IPS-18c (cell line): ENCODE measurements around the gene CRYBG3.
"Not testable (repeated sequence)": the region's sequence is repeated elsewhere in the genome, so short reads cannot be mapped to it uniquely, and the experiment has no call there.

Experiments used
- H3K4me3 ChIP-seq: 2 replicates; pipeline ENCODE4 v1.7.0; 2013; ENCODE audit warnings: low read depth, mild to moderate bottlenecking, low read length, moderate library complexity; ENCODE audit not compliant: insufficient read depth
- H3K9me3 ChIP-seq: one replicate; pipeline ENCODE4 v1.6.1; 2013; ENCODE audit warnings: mild to moderate bottlenecking, low read length, moderate library complexity; ENCODE audit not compliant: control insufficient read depth, insufficient read depth

CRYBG3 gene

DNA sequence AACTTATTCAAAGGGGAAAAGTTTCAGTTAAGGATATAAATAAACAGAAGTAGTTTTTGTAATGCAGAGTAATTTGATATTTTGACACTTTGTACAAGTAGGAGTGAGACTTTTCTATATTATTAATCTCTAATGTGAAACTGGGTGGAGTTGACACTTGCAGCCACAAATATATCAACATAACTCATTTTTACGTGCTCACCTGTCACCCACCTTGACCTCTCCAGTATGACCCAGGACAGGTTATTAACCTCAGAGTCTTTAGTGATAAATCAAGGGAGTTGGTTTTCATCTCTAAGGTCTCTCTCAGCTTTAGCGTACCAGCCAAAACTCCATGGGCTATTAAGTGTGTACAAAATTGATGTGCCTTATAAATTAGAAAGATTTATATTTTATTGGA is 7.4 kb downstream of the CRYBG3 start:
- no peaks in the 10 kb centered on the region for H3K9me3 ChIP-seq

DNA sequence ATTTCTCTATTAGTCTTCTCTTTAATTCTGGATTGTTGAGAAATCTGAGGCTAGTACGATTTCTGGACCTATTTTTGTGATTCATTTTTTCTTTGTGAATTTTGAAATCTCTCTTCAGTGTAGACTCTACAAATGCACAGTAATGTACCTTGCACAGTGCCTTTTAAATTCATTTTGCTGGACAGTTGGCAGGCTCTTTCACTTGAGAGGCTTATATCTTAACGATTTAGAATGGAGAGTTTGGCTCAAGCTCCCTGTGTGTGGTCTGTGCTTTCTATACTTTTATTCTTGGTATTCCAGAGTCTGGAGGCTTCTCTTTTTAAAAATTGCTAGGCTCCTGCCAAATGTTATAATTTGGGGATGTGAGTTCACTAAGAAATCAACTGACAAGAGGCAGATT is 8.8 kb downstream of the CRYBG3 start:
- Histone ChIP-seq H3K4me3 (no peak overlapping the region), H3K9me3 (no peaks in the 10 kb centered on the region)

More for the DNA sequence above, 7.4 kb downstream of the CRYBG3 start:
- H3K4me3 ChIP-seq = no peak overlapping the region

DNA sequence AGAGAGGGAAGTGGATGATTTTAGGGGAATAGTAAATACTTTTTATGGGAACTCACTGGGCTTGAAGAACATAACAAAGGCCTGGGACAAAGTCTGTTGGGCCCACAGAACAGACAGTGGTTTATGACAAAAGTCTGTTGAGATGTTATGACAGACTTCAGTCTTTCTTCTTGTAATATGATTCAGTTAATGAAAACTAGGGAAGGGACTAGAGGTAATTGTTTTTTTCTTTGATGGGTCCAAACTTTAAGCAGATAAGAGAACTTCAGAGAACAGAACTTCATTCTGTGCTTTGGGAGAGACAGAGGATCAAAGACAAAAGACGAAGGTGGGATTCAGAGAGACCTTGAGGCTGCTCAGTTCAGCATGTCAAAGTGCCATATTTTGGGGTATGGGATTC is 9.3 kb downstream of the CRYBG3 start:
- no peak overlapping the region for H3K4me3 ChIP-seq
- no peaks in the 10 kb centered on the region for H3K9me3 ChIP-seq

DNA sequence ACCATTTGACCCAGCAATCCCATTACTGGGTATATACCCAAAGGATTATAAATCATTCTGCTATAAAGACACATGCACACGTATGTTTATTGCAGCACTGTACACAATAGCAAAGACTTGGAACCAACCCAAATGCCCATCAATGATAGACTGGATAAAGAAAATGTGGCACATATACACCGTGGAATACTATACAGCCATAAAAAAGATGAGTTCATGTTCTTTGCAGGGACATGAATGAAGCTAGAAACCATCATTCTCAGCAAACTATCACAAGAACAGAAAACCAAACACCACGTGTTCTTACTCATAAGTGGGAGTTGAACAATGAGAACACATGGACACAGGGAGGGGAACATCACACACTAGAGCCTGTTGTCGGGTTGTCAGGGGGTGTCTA is 11.4 kb downstream of the CRYBG3 start:
- not testable (repeated sequence) for H3K4me3 ChIP-seq, H3K9me3 ChIP-seq

DNA sequence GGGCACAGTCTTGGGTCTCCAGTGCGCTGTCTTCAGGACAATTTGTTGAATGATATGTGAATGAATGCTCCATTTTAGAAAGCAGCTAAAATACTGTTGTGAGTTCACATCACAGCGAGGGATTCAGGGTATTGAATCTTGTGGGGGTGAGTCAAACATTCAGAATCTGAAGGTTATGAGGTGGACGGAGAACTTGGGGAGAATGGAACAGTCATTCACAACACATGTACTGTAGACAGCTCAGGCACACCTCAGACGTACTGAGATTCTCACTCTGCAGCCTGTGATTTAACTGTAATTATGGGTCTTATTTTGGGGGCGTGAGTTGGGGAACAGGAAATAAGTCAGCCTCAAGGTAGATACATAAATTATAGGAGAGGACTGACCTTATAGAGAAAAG is 13.9 kb downstream of the CRYBG3 start:
- H3K4me3 ChIP-seq = no peak overlapping the region
- H3K9me3 ChIP-seq = no peaks in the 10 kb centered on the region

DNA sequence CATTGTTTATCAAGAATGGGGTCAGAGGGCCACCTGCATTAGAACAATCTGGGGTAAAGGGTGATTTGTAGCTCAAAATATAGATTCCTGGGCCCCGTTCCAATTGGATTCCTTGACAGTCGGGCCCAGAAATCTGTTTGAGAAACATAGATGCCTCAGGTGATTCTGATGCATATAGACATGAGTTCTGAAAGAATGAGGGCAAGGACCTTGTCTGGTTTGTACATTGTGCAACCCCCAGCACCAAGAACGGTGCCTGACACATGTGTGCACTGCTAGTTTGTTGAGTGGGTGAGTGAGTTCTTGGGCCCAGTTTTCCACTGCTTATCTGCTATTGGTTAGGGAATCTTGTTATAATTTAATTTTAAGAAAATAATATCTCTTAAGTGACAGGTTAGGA is 16.6 kb downstream of the CRYBG3 start:
- Histone ChIP-seq H3K4me3 (no peak overlapping the region), H3K9me3 (no peaks in the 10 kb centered on the region)

DNA sequence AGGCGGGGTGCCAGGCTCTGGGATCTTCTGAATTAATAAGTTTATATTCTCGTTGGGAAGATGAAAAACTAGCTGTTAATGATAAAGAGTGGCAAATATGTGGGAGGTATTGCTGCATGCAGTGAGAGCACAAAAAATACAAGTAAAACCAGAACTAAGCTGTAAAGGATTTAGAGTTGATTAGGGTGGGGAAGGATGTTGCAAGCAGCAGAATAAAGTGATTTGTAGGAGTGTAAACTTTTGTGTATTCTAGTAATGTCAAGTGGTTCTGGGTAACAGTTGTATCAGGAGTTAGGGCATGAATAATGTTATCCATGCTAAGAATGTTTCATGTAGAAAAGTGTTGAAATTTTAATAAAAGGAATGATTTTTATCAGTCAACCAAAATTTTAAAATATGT is 18.1 kb downstream of the CRYBG3 start:
- H3K9me3 ChIP-seq = no peaks in the 10 kb centered on the region
- H3K4me3 ChIP-seq = no peak overlapping the region

DNA sequence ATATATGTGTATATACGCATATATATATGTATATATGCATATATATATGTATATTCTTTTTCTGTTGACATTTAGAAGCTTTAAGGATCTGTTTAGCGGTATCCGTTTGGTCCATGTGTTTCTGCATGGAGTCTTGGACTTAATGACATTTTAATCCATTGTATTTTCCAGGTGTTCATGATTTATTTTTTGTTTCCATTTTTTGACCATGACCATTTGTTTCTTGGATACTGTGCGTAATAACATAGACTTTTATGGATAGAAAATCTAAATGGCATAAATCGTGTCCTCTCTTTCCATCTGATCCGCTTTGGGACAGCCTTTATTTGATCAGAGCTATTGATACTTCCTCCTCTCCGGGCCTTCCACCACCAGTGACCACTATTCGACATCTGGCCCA is 19.5 kb downstream of the CRYBG3 start:
- Histone ChIP-seq H3K9me3 (no peaks in the 10 kb centered on the region), H3K4me3 (no peak overlapping the region)

DNA sequence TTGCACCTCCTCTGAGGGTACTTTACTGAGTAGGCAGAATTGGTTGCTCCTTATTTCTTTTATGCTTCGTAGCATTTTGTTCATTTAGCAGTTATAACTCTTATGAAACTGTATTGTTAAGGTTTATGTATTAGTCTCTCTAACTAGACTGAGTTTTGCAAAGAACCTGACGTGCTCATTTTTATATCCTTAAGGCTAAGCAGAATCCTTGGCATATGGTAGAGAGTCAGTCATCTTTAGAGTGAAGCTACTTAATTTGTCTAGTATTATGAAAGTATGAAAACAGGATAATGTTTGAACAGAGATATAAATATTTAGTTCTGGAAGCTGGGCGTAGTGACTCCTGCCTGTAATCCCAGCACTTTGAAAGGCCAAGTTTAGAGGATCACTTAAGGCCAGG is 20.1 kb downstream of the CRYBG3 start:
- Histone ChIP-seq H3K4me3 (no peak overlapping the region), H3K9me3 (no peaks in the 10 kb centered on the region)

DNA sequence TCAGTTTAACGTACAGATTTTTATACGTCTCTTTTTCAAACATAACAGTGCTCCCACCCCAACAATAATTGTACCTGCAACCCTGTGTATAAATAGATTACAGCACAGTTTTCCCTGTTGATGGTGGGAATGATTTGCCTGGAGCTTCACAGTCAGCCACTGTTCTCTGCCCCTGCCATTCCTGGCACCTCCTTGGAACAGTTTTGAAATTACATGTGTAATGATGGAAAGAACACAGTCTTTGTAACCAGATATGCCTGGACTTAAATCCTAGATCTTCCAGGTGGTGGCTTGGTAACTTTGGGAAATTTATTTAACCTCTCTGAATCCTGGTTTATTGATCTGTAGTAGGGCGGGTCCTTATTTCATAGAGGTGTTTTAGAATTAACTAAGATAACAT is 27.0 kb downstream of the CRYBG3 start:
- Histone ChIP-seq H3K4me3 (no peak overlapping the region), H3K9me3 (no peaks in the 10 kb centered on the region)

DNA sequence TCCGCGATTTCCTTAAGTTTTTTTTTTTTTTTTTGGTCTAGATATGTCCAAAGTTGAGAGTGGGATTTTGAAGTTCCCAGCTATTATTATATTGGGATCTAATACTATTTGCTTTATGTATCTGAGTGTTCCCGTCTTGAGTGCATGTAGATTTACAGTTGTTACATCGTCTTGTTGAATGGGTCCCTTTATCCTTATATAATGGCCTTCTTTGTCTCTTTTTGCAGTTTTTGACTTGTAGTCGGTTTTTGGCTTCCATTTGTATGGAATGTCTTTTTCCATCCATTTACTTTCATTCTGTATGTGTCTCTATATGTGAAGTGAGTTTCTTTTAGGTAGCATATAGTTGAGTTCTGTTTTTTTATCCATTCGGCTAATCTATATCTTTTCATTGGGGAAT is 35.6 kb downstream of the CRYBG3 start:
- Histone ChIP-seq H3K9me3 (no peaks in the 10 kb centered on the region), H3K4me3 (no peak overlapping the region)

DNA sequence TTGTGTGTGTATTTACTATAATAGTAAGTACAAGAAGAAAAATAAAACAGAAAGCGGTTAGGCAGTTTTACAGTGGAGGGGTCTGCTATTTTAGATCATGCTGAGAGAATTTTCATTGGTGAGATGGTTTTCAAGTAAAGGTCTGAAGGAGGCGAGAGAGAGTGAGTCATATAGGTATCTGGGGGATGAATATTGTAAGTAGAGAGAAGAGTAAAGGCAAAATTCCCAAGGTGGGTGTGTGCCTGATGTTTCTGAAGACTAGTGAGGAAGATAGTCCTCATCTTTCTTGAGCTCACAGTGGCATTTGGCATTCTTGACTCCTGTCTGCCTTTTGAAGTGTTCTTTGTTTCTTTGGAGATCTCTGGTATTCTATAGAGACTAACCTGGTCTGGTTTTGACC is 38.6 kb downstream of the CRYBG3 start:
- H3K9me3 ChIP-seq = no peaks in the 10 kb centered on the region
- H3K4me3 ChIP-seq = no peak overlapping the region

DNA sequence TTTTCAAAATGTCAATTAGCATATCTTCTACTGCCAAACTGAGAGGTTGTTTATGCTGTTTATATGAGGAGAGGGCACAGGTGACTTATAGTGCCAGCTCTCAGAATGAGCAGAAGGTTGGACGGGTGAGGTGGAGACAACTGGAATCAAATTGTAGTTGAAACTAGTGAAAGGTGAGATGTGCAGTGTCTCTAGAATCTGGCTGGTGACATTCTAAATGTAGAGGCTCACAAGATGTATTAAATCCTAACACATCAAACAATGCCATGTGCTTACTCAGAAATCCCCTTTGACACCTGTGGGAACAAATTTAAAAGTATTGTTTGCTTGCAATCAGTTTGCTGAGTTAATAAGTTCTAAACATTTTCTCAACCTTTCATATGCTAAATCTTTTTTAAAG is 40.8 kb downstream of the CRYBG3 start:
- H3K9me3 ChIP-seq = no peaks in the 10 kb centered on the region
- H3K4me3 ChIP-seq = no peak overlapping the region

DNA sequence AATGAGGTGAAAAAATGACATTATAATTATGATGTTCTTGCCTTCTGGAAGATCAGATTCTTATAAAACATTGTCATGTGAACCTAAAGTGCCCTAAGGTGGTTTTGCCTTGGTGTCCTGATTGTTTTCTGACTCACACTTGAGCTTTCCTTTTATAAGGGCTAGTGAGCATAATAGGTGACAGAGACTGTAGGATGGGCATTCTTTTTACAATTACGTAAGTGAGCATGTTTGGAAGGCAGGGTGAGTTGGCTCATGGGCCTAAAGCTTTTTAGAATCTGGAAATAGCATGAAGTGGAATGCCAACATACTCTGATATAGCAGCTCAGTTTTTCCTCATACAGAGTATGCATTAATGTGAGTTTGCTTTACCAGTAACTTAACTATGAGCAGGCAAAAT is 41.2 kb downstream of the CRYBG3 start:
- Histone ChIP-seq H3K4me3 (no peak overlapping the region), H3K9me3 (no peaks in the 10 kb centered on the region)

DNA sequence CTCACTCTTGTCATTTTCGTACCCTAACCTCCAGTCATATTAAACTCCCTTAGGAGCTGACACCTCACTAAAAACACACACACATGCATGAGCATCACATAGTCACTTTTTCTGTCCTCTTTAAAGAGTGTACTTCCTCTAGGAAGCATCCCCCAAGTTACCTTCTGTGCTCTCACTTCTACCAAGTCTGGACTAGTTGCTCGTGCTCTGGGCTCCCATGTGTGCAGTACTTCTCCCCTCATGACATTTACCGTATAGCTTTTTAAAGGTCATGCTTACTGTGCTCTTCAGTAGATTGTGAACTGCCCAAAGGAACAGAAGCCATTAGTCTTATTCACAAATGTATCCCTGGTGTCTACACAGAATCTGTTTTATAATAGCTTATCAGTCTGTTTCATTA is 42.0 kb downstream of the CRYBG3 start:
- Histone ChIP-seq H3K9me3 (no peaks in the 10 kb centered on the region), H3K4me3 (no peak overlapping the region)

DNA sequence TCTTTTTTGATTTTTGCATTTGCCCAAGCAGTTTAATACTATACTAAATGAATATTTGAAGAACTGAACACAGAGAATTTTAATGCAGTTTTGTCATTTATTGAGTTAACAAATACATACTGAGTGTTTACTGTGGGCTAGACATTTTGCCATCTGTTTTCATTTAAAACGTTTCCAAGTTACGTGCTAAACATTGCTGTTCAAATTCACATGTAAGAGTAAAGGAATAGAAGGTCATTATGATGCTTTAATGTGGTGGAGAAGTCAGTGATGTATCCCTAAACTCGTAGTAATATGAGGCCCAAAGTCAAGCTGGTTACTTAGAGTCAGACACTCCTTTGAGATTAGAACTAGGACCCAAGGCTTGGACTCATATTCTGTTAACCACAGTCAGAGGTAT is 49.4 kb downstream of the CRYBG3 start:
- H3K4me3 ChIP-seq = no peak overlapping the region

DNA sequence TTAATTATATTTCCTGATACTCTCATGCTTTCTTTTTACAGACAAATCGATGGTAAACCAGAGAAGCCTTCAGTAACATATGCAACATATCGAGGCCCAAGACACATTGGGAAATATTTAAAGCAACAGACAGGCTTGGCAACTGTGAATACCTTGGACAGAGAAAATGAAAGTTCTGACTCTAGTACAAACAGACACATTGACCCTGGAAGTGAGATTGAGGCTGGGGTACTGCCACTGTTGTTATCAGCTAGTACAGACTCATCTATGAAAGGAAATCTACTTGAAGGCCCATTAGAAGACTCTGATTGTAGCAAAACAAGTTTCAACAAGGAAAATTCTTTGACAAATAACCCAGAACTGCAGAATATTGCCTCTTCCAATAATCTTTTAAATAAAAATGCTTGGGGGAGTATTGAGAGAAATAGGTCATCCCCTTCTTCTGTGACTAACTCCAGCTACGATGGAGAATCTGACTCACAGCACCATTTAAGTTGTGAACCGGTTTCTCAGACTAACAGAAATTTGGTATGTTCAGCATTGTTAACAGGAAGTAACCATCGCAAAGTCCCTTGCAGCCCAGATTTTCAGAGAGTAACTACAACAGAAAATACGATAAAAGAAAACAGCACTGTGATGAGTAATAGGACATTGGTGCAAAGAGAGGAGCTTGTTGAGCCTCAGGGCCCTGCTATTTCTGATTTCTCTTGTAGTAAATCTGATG is 50.2 kb downstream of the CRYBG3 start:
- Histone ChIP-seq H3K9me3 (peaks cover 2% of the 10 kb centered on the region), H3K4me3 (no peak overlapping the region)

More for the DNA sequence above, 49.4 kb downstream of the CRYBG3 start:
- H3K9me3 ChIP-seq = no peaks in the 10 kb centered on the region

DNA sequence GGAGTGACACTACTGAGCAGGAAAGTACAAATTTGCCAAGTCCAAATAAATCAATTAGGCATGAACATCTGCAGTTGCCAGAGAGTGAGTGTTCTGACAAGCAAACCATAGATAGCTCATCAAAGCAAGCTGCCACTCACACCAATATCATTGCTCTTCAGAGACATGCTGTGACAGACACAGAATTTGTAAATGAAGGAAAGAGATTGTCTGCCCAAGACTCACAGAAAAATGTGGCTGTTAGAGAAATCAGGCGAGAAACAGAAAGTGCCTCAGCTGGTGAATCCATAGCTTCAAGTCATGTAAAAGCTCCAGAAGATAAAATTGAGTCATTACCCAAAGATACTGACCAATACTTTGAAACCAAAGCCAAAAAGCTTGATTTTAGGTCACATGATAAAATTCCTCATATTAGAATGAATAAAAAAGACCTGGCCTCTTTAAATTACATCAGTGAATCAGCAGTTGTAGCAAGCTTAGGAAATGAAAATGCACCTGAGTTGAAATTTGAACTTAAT is 50.8 kb downstream of the CRYBG3 start:
- H3K4me3 ChIP-seq = no peak overlapping the region
- peaks cover 2% of the 10 kb centered on the region for H3K9me3 ChIP-seq

DNA sequence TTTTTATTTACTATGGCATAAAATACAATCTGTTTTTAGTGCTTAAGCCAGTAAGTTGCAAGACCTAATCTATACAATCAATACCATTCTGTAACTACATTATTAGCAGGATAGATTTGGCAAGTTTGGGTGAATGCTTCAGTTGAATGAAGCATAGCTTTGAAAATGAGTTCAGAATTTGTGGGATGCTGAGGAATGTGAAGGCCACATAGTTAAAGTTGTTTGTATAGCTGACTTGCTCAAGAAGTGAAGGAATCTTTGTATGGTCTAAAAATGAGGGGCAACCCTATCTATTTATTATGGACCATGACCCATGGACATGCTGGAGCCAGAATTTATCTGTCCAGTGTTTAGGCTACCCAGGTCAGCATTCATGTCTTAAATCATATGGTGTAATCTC is 58.5 kb downstream of the CRYBG3 start:
- peaks cover 2% of the 10 kb centered on the region for H3K9me3 ChIP-seq
- no peak overlapping the region for H3K4me3 ChIP-seq
